ENCODE measurements around the gene SHISA9.

- no peak for TF ChIP-seq POLR2AphosphoS5 (IDR thresholded peaks at IDR 0.05; ENCODE audit: low read depth, low read length)
- TF ChIP-seq EZH2phosphoT487 (IDR thresholded peaks at IDR 0.05; ENCODE audit: borderline replicate concordance, low read depth): no peak
- TF ChIP-seq, protein P1, sequence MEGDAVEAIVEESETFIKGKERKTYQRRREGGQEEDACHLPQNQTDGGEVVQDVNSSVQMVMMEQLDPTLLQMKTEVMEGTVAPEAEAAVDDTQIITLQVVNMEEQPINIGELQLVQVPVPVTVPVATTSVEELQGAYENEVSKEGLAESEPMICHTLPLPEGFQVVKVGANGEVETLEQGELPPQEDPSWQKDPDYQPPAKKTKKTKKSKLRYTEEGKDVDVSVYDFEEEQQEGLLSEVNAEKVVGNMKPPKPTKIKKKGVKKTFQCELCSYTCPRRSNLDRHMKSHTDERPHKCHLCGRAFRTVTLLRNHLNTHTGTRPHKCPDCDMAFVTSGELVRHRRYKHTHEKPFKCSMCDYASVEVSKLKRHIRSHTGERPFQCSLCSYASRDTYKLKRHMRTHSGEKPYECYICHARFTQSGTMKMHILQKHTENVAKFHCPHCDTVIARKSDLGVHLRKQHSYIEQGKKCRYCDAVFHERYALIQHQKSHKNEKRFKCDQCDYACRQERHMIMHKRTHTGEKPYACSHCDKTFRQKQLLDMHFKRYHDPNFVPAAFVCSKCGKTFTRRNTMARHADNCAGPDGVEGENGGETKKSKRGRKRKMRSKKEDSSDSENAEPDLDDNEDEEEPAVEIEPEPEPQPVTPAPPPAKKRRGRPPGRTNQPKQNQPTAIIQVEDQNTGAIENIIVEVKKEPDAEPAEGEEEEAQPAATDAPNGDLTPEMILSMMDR (IDR thresholded peaks at IDR 0.05): no peak
- TF ChIP-seq, protein P2, sequence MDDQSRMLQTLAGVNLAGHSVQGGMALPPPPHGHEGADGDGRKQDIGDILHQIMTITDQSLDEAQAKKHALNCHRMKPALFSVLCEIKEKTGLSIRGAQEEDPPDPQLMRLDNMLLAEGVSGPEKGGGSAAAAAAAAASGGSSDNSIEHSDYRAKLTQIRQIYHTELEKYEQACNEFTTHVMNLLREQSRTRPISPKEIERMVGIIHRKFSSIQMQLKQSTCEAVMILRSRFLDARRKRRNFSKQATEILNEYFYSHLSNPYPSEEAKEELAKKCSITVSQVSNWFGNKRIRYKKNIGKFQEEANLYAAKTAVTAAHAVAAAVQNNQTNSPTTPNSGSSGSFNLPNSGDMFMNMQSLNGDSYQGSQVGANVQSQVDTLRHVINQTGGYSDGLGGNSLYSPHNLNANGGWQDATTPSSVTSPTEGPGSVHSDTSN (IDR thresholded peaks at IDR 0.05): no peak
- TF ChIP-seq TAF1 (IDR thresholded peaks at IDR 0.05; ENCODE audit: borderline replicate concordance, low read depth, low read length): no peak
- no peak for TF ChIP-seq MXI1 (IDR thresholded peaks at IDR 0.05; ENCODE audit: low read depth, low read length)
- TF ChIP-seq NRF1 (IDR thresholded peaks at IDR 0.05; ENCODE audit: low read depth, low read length): no peak
- no peak for TF ChIP-seq RFX5 (IDR thresholded peaks at IDR 0.05; ENCODE audit: low read length)
- no peak for TF ChIP-seq CHD2 (IDR thresholded peaks at IDR 0.05; ENCODE audit: low read length, partially characterized antibody)
- TF ChIP-seq GABPA (IDR thresholded peaks at IDR 0.05; ENCODE audit: low read depth): no peak
Observed at GRCh38 chr16:13103831-13104530, 202.6 kb downstream of the SHISA9 start.

Data from SK-N-SH (cell line).